ENCODE results near the gene ZNF536. TPM values are rescaled to one million over a fixed set of nuclear protein-coding genes. Genes with fewer than 3 reads are reported as not detected.

The ZNF536 gene
- total and polyA plus RNA-seq, 8 donors, result 0.44 to 13.4 (median 1.1) TPM; not detected in 1

- intact Hi-C loops (cut with DNase I; ENCODE audit: low total_unique reads), result no loop called here
- peaks cover 0 to 3% (median 0%) of the 10 kb centered on the region in 4 donors for H3K9me3 ChIP-seq
- no peak overlapping the region for H3K4me3 ChIP-seq
- no peaks in the 10 kb centered on the region for H3K36me3 ChIP-seq
- TF ChIP-seq POLR2AphosphoS5 (IDR thresholded peaks at IDR 0.05), result no peak
- TF ChIP-seq EP300 (IDR thresholded peaks at IDR 0.05), result no peak
- TF ChIP-seq CTCF (IDR thresholded peaks at IDR 0.05), result no peak
- no peak for TF ChIP-seq POLR2A (IDR thresholded peaks at IDR 0.05)
- DNase-seq, result peak in 1 of 2 donors; percentile 20
- no peak overlapping the region for H3K27ac ChIP-seq
- WGBS, 5 donors, result 58 to 72% (median 65%) methylated on average over 15 of the region's 15 CpGs
- H3K27me3 ChIP-seq, result no peaks in the 10 kb centered on the region
- no peaks in the 10 kb centered on the region for H3K4me1 ChIP-seq
These were observed 30.4 kb downstream of the ZNF536 start for GRCh38 chr19:30402436-30403202.

- Histone ChIP-seq H3K4me3 (no peak overlapping the region), H3K4me1 (no peaks in the 10 kb centered on the region), H3K27ac (no peak overlapping the region), H3K27me3 (no peaks in the 10 kb centered on the region), H3K9me3 (peaks cover 0 to 3% (median 0%) of the 10 kb centered on the region in 4 donors), H3K36me3 (no peaks in the 10 kb centered on the region)
- 58 to 66% (median 63%) methylated on average over 12 of the region's 12 CpGs for WGBS, 5 donors
- intact Hi-C loops (cut with DNase I; ENCODE audit: low total_unique reads), result no loop called here
- TF ChIP-seq POLR2A (IDR thresholded peaks at IDR 0.05), result no peak
- no peak for TF ChIP-seq CTCF (IDR thresholded peaks at IDR 0.05)
- no peak for TF ChIP-seq POLR2AphosphoS5 (IDR thresholded peaks at IDR 0.05)
- TF ChIP-seq EP300 (IDR thresholded peaks at IDR 0.05), result no peak
- DNase-seq, result peak in 1 of 2 donors; percentile 33
These were observed 31.2 kb downstream of the ZNF536 start for GRCh38 chr19:30403203-30403985.

GRCh38 chr19:30406220-30407067 is 34.3 kb downstream of the ZNF536 start:
- H3K27me3 ChIP-seq, result no peaks in the 10 kb centered on the region
- no peak for TF ChIP-seq EP300 (IDR thresholded peaks at IDR 0.05)
- no peak for TF ChIP-seq POLR2AphosphoS5 (IDR thresholded peaks at IDR 0.05)
- TF ChIP-seq POLR2A (IDR thresholded peaks at IDR 0.05), result no peak
- TF ChIP-seq CTCF (IDR thresholded peaks at IDR 0.05), result no peak
- intact Hi-C loops (cut with DNase I; ENCODE audit: low total_unique reads), result no loop called here

More at GRCh38 chr19:30406220-30407067, 34.3 kb downstream of the ZNF536 start:
- no peaks in the 10 kb centered on the region for H3K4me1 ChIP-seq
- H3K27ac ChIP-seq, result no peak overlapping the region
- no peaks in the 10 kb centered on the region for H3K36me3 ChIP-seq
- DNase-seq, result peak in 1 of 2 donors; percentile 43
- H3K9me3 ChIP-seq, result peaks cover 0 to 3% (median 0%) of the 10 kb centered on the region in 4 donors
- H3K4me3 ChIP-seq, result no peak overlapping the region
- WGBS, 5 donors, result 55 to 60% (median 56%) methylated on average over 13 of the region's 13 CpGs
